22Rv1 (cell line): ENCODE measurements around the gene NAPA.

Experiments
- CTCF ChIP-seq: fragments of 450-650 bp; IDR thresholded peaks from 2 replicates; pipeline ENCODE4 v1.5.1; 2017; ENCODE audit warnings: mild to moderate bottlenecking
- ZFX ChIP-seq: fragments of 450-650 bp; IDR thresholded peaks from 2 replicates; pipeline ENCODE4 v1.6.1; 2017; ENCODE audit warnings: antibody characterized with exemption, borderline replicate concordance

- TF ChIP-seq CTCF (no peak), ZFX (no peak)
Measured at GRCh38 chr19:47469363-47469700, 45.5 kb downstream of the NAPA start.
